Esophagus squamous epithelium (tissue), 4 donors: ENCODE results near the gene ING3.

ENCODE experiments used
- POLR2A ChIP-seq, 4 donors: fragments of 450-650 bp; IDR thresholded peaks; one replicate each; pipeline ENCODE4 v1.6.1; 2017; ENCODE audit warnings: antibody characterized with exemption in 4 of 4, mild to moderate bottlenecking in 4 of 4, moderate library complexity in 3 of 4
- TF ChIP-seq, protein P1 (sequence below), 6 experiments: fragments of 450-650 bp in 4 of 6; fragments of 200-600 bp in 2 of 6; sonication (generic) in 2 of 6; IDR thresholded peaks; one replicate each; pipeline ENCODE4 v1.5.1; 2016 to 2019; ENCODE audit warnings: antibody characterized with exemption in 6 of 6, mild to moderate bottlenecking in 4 of 6, moderate library complexity in 4 of 6

DNA sequence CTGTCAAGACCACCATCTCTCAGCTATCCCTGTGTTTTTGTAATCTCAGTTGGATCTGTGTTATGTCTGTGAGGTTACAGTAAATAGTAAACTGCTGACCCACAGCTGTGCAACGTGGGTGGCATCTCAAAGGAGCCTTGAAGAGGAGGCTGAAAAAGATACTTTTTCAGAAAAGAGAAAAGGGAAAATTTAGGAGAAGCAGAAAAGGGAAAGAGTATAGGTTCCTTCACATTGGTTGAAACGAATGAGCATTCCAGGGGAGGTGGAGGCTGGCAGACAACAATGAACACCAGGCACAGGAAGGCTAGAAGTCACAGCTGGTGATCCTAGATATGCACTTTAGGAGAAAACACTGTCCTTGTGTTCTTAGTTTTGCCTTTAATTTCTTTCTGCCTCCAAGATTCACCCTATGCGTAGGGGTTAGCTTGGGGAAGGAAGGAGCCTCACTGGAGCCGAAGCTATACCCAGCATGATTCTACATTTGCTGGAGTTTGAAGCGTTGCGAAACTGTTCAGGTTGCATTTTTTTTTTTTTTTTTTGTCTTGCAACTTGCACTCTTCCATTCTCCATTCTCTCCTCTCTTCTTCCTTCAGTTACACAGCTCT is 56.2 kb downstream of the ING3 start:
- TF ChIP-seq, protein P1, sequence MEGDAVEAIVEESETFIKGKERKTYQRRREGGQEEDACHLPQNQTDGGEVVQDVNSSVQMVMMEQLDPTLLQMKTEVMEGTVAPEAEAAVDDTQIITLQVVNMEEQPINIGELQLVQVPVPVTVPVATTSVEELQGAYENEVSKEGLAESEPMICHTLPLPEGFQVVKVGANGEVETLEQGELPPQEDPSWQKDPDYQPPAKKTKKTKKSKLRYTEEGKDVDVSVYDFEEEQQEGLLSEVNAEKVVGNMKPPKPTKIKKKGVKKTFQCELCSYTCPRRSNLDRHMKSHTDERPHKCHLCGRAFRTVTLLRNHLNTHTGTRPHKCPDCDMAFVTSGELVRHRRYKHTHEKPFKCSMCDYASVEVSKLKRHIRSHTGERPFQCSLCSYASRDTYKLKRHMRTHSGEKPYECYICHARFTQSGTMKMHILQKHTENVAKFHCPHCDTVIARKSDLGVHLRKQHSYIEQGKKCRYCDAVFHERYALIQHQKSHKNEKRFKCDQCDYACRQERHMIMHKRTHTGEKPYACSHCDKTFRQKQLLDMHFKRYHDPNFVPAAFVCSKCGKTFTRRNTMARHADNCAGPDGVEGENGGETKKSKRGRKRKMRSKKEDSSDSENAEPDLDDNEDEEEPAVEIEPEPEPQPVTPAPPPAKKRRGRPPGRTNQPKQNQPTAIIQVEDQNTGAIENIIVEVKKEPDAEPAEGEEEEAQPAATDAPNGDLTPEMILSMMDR (IDR thresholded peaks at IDR 0.05): no peak
- TF ChIP-seq POLR2A (IDR thresholded peaks at IDR 0.05): no peak
